ENCODE data around the gene KCNH3. TPM values are rescaled to one million over a fixed set of nuclear protein-coding genes. Genes with fewer than 3 reads are reported as not detected.
A peak's percentile ranks its signal among the peaks of the same experiment; 100 is the strongest.

KCNH3 gene
- polyA plus RNA-seq, 1 donor (not counting 4 experiments of a cell fraction or from before 2014, with no cell fraction given), result 0.08 TPM

DNA sequence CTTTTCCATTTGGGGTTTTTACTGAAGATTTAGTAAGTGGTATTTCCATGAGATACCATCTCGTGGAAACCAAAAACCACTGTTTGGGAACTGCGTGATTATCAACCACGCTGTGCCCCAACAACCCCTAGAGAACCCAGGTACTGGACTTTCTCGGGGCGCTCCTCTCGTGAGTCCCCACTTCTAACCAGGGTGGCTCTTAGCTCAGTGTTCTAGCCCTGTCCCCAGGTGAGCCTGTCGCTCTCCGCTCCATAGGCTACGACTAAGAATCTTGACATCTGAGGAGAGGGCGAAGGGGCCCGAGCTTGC is 28.4 kb downstream of the KCNH3 start:
- dilution Hi-C loops (cut with MboI; ENCODE audit: extremely low pct_ligation_motif_present, low sequenced_read_pairs), result no loop called here
- H2AFZ ChIP-seq (ENCODE audit: control insufficient read depth, low read length), result peak overlapping the region; percentile 99
- no peak for FAIRE-seq

DNA sequence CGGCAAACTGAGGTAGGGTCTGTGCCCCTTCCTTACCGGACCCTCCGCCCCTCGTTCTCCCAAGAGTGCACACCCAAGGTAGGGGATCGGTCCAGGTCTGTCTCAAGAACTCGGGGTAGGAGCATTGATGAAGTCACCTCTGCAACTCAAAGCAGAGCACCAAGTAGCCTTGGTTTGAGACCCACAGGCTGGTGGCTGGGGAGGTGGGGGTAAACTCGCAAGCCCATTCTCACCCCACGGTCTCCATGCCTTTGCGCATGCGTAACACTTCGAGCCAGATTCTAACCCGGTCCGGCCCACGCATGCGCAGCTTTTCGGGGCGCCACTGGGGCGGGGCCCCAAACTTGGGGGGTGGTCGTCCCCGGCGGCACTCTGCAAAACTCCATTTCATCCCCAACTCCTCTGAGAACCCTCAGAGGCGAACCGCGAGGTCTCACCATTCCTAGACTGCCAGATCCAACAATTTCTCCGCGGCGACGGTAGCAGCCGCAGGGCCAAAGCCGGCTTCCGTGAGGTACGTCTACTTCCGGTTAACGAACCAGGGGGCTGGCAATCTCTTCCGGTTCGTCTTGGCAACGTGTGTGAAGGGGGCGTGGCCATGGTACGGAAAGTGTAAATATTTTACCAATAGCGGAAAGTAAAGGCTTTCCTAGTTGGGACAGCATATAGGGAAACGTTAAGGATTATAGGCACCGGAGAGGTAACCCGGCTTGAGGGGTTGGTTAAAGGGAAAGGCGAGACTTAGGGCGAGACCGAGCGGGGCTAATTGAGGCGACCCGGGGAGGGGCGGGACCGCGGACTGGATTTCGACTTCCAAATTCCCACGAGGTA is 29.0 kb downstream of the KCNH3 start, which contains the start of gene MCRS1:
Gene MCRS1 (minus strand): TSS at position 532 of the 831 bp plus-strand sequence. CDS start 1,411 bp downstream, outside the sequence.
- Histone ChIP-seq H3K27me3 (ENCODE audit: control insufficient read depth, extremely low read depth, insufficient read depth, low read length) (no peaks in the 10 kb centered on the region), H3K4me3 (ENCODE audit: control insufficient read depth in 2 of 3, extremely low read depth in 1 of 3, insufficient read depth in 2 of 3, low read depth in 1 of 3, low read length in 3 of 3) (peak within 1 kb of the TSS; percentile 87 to 100 (median 95)), H3K4me1 (ENCODE audit: control insufficient read depth, extremely low read depth, insufficient read depth, low read length) (peaks cover 10% of the 10 kb centered on the region), H3K27ac (ENCODE audit: control insufficient read depth, insufficient read depth, low read length) (peak within 1 kb of the TSS; percentile 97), H3K4me2 (ENCODE audit: control insufficient read depth, extremely low read depth, insufficient read depth, low read depth, low read length) (peak within 1 kb of the TSS; percentile 99), H3K9me1 (ENCODE audit: control insufficient read depth, extremely low read depth, insufficient read depth, low read length) (no peaks in the 10 kb centered on the region), H3K36me3 (ENCODE audit: control insufficient read depth in 2 of 2, extremely low read depth in 1 of 2, insufficient read depth in 2 of 2, low read length in 2 of 2) (peaks cover 6 to 19% of the 10 kb centered on the region in 2 experiments), H4K20me1 (ENCODE audit: control insufficient read depth, extremely low read depth, insufficient read depth, low read length) (no peaks in the 10 kb centered on the region), H3K9me3 (ENCODE audit: control insufficient read depth, low read depth, low read length) (no peaks in the 10 kb centered on the region), H3K79me2 (ENCODE audit: control insufficient read depth, insufficient read depth, low read length) (peaks cover 32% of the 10 kb centered on the region), H3K9ac (ENCODE audit: control insufficient read depth, extremely low read depth, insufficient read depth, low read length) (peak within 1 kb of the TSS; percentile 98), H2AFZ (ENCODE audit: control insufficient read depth, low read length) (peak within 1 kb of the TSS; percentile 99)
- TF ChIP-seq EZH2 (IDR thresholded peaks at IDR 0.05; ENCODE audit: low read length), result no peak
- no peak for TF ChIP-seq CTCF (optimal IDR thresholded peaks at IDR 0.05 in 1 of 3, IDR thresholded peaks at IDR 0.05 in 1 of 3, conservative IDR thresholded peaks at IDR 0.05 in 1 of 3; ENCODE audit: extremely low read depth in 1 of 3, insufficient read depth in 2 of 3, low read length in 3 of 3)
- FAIRE-seq, result peak; percentile 57
- dilution Hi-C loops (cut with MboI; ENCODE audit: extremely low pct_ligation_motif_present, low sequenced_read_pairs), result no loop called here
- DNase-seq (ENCODE audit: low read depth, low spot score), result peak; percentile 69

More for the DNA sequence above, 28.4 kb downstream of the KCNH3 start:
- peaks cover 11 to 22% of the 10 kb centered on the region in 2 experiments for H3K36me3 ChIP-seq (ENCODE audit: control insufficient read depth in 2 of 2, extremely low read depth in 1 of 2, insufficient read depth in 2 of 2, low read length in 2 of 2)
- DNase-seq (ENCODE audit: low read depth, low spot score), result no peak
- H3K27ac ChIP-seq (ENCODE audit: control insufficient read depth, insufficient read depth, low read length), result peak overlapping the region; percentile 97
- no peaks in the 10 kb centered on the region for H3K9me1 ChIP-seq (ENCODE audit: control insufficient read depth, extremely low read depth, insufficient read depth, low read length)
- no peaks in the 10 kb centered on the region for H3K9me3 ChIP-seq (ENCODE audit: control insufficient read depth, low read depth, low read length)
- H4K20me1 ChIP-seq (ENCODE audit: control insufficient read depth, extremely low read depth, insufficient read depth, low read length), result no peaks in the 10 kb centered on the region
- no peak for TF ChIP-seq EZH2 (IDR thresholded peaks at IDR 0.05; ENCODE audit: low read length)
- no peak for TF ChIP-seq CTCF (optimal IDR thresholded peaks at IDR 0.05 in 1 of 3, IDR thresholded peaks at IDR 0.05 in 1 of 3, conservative IDR thresholded peaks at IDR 0.05 in 1 of 3; ENCODE audit: extremely low read depth in 1 of 3, insufficient read depth in 2 of 3, low read length in 3 of 3)
- H3K4me2 ChIP-seq (ENCODE audit: control insufficient read depth, extremely low read depth, insufficient read depth, low read depth, low read length), result peak overlapping the region; percentile 99
- H3K4me1 ChIP-seq (ENCODE audit: control insufficient read depth, extremely low read depth, insufficient read depth, low read length), result peaks cover 10% of the 10 kb centered on the region
- H3K4me3 ChIP-seq (ENCODE audit: control insufficient read depth in 2 of 3, extremely low read depth in 1 of 3, insufficient read depth in 2 of 3, low read depth in 1 of 3, low read length in 3 of 3), result peak overlapping the region; percentile 87 to 100 (median 95)
- peaks cover 32% of the 10 kb centered on the region for H3K79me2 ChIP-seq (ENCODE audit: control insufficient read depth, insufficient read depth, low read length)
- H3K9ac ChIP-seq (ENCODE audit: control insufficient read depth, extremely low read depth, insufficient read depth, low read length), result peak overlapping the region; percentile 98
- no peaks in the 10 kb centered on the region for H3K27me3 ChIP-seq (ENCODE audit: control insufficient read depth, extremely low read depth, insufficient read depth, low read length)
